ENCODE data around the gene CAPN5.

CAPN5 gene

DNA sequence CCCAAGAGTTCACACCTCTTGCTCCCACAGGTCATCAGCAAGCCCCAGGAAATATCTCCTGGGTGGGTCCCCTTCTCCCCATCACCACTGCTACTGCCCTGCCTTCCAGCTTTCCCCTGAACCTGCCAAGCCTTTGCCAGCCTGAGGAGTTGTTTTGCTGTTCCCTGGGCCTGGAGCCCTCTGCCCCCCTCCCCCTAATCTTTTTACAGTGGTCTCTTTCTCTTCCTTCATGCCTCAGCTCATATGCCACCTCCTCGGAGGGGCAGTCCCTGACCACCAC lies 80.2 kb downstream of the CAPN5 start:
- H3K4me3 ChIP-seq (ENCODE audit: low read length): no peak overlapping the region
- DNase-seq (ENCODE audit: low read depth): no peak
- TF ChIP-seq, protein P1, sequence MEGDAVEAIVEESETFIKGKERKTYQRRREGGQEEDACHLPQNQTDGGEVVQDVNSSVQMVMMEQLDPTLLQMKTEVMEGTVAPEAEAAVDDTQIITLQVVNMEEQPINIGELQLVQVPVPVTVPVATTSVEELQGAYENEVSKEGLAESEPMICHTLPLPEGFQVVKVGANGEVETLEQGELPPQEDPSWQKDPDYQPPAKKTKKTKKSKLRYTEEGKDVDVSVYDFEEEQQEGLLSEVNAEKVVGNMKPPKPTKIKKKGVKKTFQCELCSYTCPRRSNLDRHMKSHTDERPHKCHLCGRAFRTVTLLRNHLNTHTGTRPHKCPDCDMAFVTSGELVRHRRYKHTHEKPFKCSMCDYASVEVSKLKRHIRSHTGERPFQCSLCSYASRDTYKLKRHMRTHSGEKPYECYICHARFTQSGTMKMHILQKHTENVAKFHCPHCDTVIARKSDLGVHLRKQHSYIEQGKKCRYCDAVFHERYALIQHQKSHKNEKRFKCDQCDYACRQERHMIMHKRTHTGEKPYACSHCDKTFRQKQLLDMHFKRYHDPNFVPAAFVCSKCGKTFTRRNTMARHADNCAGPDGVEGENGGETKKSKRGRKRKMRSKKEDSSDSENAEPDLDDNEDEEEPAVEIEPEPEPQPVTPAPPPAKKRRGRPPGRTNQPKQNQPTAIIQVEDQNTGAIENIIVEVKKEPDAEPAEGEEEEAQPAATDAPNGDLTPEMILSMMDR (IDR thresholded peaks at IDR 0.05; ENCODE audit: insufficient read depth, low read depth, low read length, missing control alignments): no peak

DNA sequence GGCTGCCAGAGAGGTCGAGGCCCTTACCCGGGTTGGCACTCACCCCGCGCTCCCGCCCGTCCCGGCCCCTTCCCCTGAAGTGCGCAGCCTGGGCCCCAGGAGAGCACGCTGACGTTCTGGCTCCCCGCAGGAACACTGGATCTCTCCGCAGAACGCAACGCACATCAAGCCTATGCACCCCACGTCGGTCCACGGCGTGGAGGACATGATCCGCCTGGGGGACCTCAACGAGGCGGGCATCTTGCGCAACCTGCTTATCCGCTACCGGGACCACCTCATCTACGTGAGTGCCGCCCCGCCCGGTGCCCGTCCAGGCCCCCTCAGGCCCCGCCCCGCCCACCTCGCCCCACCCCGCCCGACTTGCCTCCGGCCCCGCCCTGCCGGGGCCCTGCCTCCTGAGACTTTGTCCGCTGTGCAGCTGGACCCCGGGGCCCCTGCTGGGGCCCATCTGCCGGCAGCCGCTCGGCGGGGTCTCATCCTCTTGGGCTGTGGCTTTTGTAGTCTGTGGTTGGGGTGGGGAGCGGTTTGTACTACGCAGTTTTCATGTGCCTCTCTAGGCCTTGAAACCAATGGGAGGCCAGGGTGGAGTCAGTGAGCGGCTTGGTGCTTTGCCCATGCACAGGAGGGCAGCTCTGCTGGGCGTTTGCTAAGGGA lies 81.0 kb downstream of the CAPN5 start:
- TF ChIP-seq, protein P1 (IDR thresholded peaks at IDR 0.05; ENCODE audit: insufficient read depth, low read depth, low read length, missing control alignments): no peak
- peak overlapping the region; percentile 22 for H3K4me3 ChIP-seq (ENCODE audit: low read length)
- peak; percentile 29 for DNase-seq (ENCODE audit: low read depth)

DNA sequence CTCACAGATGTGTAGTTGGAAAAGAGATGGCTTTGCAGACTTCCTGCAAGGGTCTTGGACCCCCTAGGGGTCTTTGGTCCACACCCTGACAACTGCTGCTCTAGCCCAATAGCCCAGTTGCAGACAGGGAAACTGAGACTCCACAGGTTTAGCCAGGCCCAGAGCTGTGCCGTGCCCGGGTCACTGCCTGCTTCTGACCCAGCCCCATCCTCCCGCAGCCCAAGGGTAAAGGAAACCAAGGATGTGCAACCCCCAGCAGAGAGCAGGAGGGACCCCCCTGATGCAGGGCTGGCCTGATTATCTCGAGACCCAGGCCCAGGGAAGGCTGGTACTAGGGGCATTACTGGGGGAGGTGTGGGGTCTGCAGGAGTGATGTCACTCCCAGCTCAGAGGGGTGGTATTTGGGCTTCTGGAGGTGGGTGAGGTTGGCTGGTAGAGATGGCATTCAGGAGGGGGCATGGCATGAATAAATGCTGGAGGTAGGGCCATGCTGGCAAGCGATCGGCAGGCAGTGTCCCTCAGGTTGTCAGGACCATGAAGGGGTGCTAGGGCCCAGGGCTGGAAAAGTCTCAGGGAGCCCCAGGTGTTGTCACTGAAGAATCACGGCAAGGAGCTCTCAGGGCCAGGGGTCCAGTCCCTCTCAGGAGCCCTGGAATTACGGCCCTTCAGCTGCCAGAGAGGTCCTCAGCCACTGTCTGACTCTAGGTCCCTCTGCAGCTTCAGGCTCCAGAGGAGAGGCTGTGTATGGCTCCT lies 82.4 kb downstream of the CAPN5 start:
- DNase-seq (ENCODE audit: low read depth): no peak
- no peak overlapping the region for H3K4me3 ChIP-seq (ENCODE audit: low read length)
- TF ChIP-seq, protein P1 (IDR thresholded peaks at IDR 0.05; ENCODE audit: insufficient read depth, low read depth, low read length, missing control alignments): no peak

DNA sequence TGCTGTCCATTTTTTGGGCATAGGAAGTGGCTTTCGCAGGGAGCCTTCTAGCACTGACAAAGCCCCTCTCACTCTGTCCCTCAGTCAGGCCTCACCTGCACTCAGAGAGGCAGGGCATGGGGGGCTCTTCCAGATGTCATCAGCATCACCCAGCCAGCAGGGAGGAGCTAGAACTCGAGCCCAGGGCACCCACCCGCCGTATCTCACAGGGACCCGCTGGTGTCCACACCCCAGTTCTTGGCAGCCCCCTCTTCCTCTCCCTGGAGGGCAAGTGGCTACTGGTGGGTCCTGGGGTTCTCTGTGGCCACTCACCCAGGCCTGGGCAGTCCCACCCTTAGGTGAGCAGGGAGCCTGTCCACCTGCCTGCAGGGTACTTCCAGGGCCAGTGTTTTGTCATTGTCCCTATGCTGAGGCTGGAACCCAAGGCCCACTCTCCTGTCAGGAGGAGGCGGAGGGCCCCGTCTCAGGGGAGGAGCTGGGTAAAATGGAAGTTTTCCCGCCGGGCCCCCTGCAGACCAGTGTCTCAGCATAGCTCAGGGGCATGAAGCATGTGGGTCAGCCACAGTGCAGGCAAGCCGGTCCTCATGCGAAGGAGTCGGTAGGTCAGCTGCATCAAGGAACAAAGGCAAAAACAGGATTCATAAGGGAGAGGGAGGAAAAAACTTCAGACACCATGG lies 83.1 kb downstream of the CAPN5 start:
- H3K4me3 ChIP-seq (ENCODE audit: low read length): no peak overlapping the region
- TF ChIP-seq, protein P1 (IDR thresholded peaks at IDR 0.05; ENCODE audit: insufficient read depth, low read depth, low read length, missing control alignments): no peak
- no peak for DNase-seq (ENCODE audit: low read depth)

DNA sequence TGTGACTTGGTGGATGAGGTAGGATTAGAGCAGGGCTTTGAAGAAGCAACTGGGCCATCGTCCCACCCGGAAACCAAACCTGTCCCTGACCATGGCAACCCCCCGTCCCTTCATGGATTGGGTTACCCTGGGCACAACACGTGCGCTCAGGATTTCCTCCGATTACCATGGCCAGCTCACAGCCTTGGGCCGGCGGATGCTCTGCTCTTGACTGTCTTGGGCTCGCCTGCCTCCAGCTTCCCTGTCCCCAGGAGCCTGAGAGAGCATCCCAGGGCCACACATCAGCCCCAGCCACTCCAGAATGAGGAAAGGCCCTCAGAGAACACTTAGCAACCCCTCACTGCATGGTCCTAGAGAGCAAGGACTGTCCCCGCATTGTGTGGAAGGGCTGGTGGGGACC lies 84.1 kb downstream of the CAPN5 start:
- DNase-seq (ENCODE audit: low read depth): no peak
- TF ChIP-seq, protein P1 (IDR thresholded peaks at IDR 0.05; ENCODE audit: insufficient read depth, low read depth, low read length, missing control alignments): no peak

DNA sequence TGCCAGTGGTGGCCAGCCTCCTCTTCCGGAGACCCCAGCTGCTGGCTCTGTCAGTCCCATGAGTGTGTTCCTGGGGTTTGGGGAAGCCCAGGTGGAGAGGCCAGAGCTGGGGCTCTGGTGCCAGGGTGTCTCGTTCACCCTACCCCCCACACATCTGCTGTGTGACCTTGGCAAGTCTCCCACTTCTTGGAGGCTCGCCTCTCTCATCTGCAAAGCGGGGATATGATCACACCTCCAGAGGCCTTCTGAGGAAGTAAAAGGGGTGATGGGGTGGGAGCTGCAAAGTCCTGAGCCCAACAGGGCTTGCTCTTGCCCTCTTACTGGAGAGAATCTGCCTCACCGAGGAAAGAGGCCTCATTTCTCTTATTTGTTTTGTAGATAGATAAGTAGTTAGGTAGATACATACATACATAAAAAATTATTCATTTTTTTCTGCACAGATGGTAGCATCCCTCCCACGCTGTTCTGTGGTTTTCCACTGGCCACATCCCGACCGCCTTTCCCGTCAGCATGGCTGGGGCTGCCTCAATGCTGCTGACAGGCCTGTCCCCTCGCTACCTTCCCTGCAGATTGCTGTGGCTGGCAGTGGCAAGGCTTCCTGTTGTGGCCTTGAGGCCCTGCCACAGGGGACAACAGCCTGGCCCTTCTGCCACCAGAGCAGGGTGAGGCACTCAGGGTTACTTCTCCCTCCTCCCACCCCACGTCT lies 85.2 kb downstream of the CAPN5 start:
- TF ChIP-seq, protein P1 (IDR thresholded peaks at IDR 0.05; ENCODE audit: insufficient read depth, low read depth, low read length, missing control alignments): no peak
- no peak for DNase-seq (ENCODE audit: low read depth)
- no peak overlapping the region for H3K4me3 ChIP-seq (ENCODE audit: low read length)

More for the DNA sequence above, 84.1 kb downstream of the CAPN5 start:
- H3K4me3 ChIP-seq (ENCODE audit: low read length): no peak overlapping the region

Data from epithelial cell of esophagus (primary cell).